Ramos (cell line): ENCODE data around the gene DOCK6.

Source experiments
- in situ Hi-C: fragments of 300-500 bp; cut with MboI; formaldehyde crosslinking; loops from one replicate; pipeline ENCODE4 v1.14.3; 2022; ENCODE audit warnings: low sequenced_read_pairs; ENCODE audit not compliant: unreplicated experiment

The DOCK6 gene

GRCh38 chr19:11154683-11155047, 107.7 kb downstream of the DOCK6 start:
- in situ Hi-C loops, result no loop called here

GRCh38 chr19:11152318-11153062, 109.8 kb downstream of the DOCK6 start:
- in situ Hi-C loops, result no loop called here

- in situ Hi-C loops, result no loop called here
Observed at GRCh38 chr19:11151181-11151580, 111.1 kb downstream of the DOCK6 start.
